Measurements from ENCODE around the gene SLC35E3. TPM values are rescaled to one million over a fixed set of nuclear protein-coding genes. Genes with fewer than 3 reads are reported as not detected.
A peak's percentile ranks its signal among the peaks of the same experiment; 100 is the strongest.

The SLC35E3 gene
- total and polyA plus RNA-seq, 2 of the 13 experiments (the other 11 are each of a cell fraction or from before 2014, with no cell fraction given): 13.0 to 22.1 TPM

DNA sequence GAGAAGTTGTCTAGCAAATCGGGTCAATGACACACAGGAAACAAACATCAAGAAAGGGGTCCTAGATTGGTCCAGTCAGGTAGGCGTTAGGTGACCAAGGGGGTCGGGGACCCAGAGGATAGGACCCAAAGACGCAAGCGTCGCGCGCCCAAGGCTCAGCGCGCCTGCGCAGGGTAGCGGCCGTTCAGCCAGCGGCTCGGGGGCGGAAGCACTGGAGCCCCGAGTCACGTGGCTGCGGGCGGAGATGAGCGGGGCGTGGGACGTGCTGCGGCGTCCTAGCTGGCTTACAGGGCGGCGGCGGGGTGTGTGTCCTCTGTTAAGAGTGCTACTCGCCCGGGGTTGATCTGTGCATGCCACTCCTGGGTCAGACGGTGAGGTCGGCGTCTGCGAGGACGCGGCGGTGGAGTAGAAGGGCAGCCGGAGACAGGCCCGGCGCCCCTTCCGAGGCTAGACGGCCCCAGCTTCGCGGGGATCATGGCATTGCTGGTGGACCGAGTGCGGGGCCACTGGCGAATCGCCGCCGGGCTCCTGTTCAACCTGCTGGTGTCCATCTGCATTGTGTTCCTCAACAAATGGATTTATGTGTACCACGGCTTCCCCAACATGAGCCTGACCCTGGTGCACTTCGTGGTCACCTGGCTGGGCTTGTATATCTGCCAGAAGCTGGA, at the start of gene SLC35E3 (continued):
- TF ChIP-seq, protein P1, sequence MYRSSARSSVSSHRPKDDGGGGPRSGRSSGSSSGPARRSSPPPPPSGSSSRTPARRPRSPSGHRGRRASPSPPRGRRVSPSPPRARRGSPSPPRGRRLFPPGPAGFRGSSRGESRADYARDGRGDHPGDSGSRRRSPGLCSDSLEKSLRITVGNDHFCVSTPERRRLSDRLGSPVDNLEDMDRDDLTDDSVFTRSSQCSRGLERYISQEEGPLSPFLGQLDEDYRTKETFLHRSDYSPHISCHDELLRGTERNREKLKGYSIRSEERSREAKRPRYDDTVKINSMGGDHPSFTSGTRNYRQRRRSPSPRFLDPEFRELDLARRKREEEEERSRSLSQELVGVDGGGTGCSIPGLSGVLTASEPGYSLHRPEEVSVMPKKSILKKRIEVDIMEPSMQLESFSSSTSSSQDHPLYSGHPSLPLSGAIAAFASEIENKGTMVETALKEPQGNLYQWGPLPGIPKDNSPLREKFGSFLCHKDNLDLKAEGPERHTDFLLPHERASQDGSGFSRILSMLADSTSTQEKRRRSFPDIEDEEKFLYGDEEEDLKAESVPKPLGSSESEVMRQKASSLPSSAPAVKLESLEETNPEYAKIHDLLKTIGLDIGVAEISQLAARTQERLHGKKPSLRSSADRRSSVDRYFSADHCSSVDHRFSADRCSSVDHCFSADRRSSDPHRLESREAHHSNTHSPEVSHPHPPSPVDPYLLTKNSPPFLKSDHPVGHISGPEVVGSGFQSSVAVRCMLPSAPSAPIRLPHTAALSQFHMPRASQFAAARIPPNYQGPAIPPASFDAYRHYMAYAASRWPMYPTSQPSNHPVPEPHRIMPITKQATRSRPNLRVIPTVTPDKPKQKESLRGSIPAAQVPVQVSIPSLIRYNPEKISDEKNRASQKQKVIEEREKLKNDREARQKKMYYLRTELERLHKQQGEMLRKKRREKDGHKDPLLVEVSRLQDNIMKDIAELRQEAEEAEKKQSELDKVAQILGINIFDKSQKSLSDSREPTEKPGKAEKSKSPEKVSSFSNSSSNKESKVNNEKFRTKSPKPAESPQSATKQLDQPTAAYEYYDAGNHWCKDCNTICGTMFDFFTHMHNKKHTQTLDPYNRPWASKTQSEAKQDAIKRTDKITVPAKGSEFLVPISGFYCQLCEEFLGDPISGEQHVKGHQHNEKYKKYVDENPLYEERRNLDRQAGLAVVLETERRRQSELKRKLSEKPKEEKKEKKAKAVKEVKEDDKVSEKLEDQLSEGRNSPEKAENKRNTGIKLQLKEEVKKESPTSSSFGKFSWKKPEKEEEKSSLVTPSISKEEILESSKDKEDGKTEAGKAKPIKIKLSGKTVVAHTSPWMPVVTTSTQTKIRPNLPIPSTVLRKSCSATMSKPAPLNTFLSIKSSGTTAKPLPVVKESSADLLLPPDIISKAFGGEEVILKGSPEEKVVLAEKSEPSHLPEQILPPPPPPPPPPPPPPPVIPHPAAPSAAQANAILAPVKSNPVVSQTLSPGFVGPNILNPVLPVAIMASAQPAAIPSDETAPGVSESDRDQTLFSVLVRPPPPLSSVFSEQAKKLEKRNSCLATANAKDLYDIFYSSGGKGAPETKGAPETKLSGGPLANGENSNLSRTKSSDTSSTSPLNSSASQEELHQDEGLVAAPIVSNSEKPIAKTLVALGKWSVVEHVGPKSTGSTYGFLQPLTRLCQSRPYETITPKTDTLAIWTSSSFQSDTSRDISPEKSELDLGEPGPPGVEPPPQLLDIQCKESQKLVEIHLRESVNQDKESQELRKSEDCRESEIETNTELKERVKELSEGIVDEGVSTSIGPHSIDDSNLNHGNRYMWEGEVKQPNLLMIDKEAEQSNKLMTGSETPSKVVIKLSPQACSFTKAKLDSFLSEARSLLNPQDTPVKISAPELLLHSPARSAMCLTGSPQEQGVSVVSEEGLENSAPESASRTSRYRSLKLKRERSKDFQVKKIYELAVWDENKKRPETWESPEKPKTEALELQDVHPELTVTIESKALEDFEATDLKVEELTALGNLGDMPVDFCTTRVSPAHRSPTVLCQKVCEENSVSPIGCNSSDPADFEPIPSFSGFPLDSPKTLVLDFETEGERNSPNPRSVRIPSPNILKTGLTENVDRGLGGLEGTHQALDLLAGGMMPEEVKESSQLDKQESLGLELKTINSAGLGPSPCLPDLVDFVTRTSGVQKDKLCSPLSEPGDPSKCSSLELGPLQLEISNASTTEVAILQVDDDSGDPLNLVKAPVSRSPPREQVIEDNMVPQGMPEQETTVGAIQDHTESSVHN (CRISPR knock-in tag; IDR thresholded peaks at IDR 0.05): no peak
- TF ChIP-seq ZNF383 (CRISPR knock-in tag; IDR thresholded peaks at IDR 0.05; ENCODE audit: borderline replicate concordance) (no peak), FOXC1 (CRISPR knock-in tag; IDR thresholded peaks at IDR 0.05; ENCODE audit: borderline replicate concordance) (peak; percentile 66), PCBP1 (IDR thresholded peaks at IDR 0.05; ENCODE audit: borderline replicate concordance, low read depth, low read length) (no peak), ZNF260 (CRISPR knock-in tag; IDR thresholded peaks at IDR 0.05; ENCODE audit: borderline replicate concordance, low read depth) (no peak), ZNF619 (CRISPR knock-in tag; IDR thresholded peaks at IDR 0.05) (peak; percentile 61; the same call in 1 of the 2 replicates), TEAD3 (CRISPR knock-in tag; optimal IDR thresholded peaks at IDR 0.05; ENCODE audit: borderline replicate concordance) (peak; percentile 39), FLYWCH1 (CRISPR knock-in tag; IDR thresholded peaks at IDR 0.05) (0 out of 2 replicates have a peak, but pooled peaks have one; percentile 52), ARID4A (CRISPR knock-in tag; IDR thresholded peaks at IDR 0.05; ENCODE audit: borderline replicate concordance) (peak; percentile 93; the same call in 1 of the 2 replicates), SP5 (CRISPR knock-in tag; IDR thresholded peaks at IDR 0.05; ENCODE audit: borderline replicate concordance, low read depth) (0 out of 2 replicates have a peak, but pooled peaks have one; percentile 45), SAFB2 (CRISPR knock-in tag; IDR thresholded peaks at IDR 0.05; ENCODE audit: borderline replicate concordance, low read depth) (peak; percentile 90; the same call in 1 of the 2 replicates), YEATS2 (CRISPR knock-in tag; IDR thresholded peaks at IDR 0.05; ENCODE audit: borderline replicate concordance) (peak; percentile 71; the same call in 1 of the 2 replicates), GATA4 (IDR thresholded peaks at IDR 0.05; ENCODE audit: borderline replicate concordance, low read depth) (0 out of 2 replicates have a peak, but pooled peaks have one; percentile 28)
- TF ChIP-seq, protein P2, sequence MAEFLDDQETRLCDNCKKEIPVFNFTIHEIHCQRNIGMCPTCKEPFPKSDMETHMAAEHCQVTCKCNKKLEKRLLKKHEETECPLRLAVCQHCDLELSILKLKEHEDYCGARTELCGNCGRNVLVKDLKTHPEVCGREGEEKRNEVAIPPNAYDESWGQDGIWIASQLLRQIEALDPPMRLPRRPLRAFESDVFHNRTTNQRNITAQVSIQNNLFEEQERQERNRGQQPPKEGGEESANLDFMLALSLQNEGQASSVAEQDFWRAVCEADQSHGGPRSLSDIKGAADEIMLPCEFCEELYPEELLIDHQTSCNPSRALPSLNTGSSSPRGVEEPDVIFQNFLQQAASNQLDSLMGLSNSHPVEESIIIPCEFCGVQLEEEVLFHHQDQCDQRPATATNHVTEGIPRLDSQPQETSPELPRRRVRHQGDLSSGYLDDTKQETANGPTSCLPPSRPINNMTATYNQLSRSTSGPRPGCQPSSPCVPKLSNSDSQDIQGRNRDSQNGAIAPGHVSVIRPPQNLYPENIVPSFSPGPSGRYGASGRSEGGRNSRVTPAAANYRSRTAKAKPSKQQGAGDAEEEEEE (CRISPR knock-in tag; IDR thresholded peaks at IDR 0.05; ENCODE audit: borderline replicate concordance): peak; percentile 87; the same call in 1 of the 2 replicates

Data from HepG2 (cell line).